HFFc6 (cell line): ENCODE data around the gene PBX1. TPM values are rescaled to one million over a fixed set of nuclear protein-coding genes. Genes with fewer than 3 reads are reported as not detected.

Experiments
- DNase-seq: peaks from one replicate; pipeline ENCODE4 v3.0.0-alpha.2; 2018
- H3K27ac Mint-ChIP-seq: 2 replicates; pipeline ENCODE4 v1.8.0; 2020; ENCODE audit warnings: mild to moderate bottlenecking, mixed read lengths
- H3K27me3 Mint-ChIP-seq: 2 replicates; pipeline ENCODE4 v1.8.0; 2021; ENCODE audit warnings: mild to moderate bottlenecking, moderate library complexity, mixed read lengths; ENCODE audit not compliant: insufficient read depth
- H3K36me3 Mint-ChIP-seq: 2 replicates; pipeline ENCODE4 v1.8.0; 2021; ENCODE audit warnings: low read depth, mixed read lengths
- H3K4me1 Mint-ChIP-seq: 2 replicates; pipeline ENCODE4 v1.8.0; 2020; ENCODE audit warnings: low read depth, mixed read lengths
- H3K4me3 Mint-ChIP-seq: 2 replicates; pipeline ENCODE4 v1.8.0; 2020; ENCODE audit warnings: mild to moderate bottlenecking, moderate library complexity, mixed read lengths
- H3K9me3 Mint-ChIP-seq: 2 replicates; pipeline ENCODE4 v1.8.0; 2020; ENCODE audit warnings: mild to moderate bottlenecking, mixed read lengths
- CTCF ChIP-seq: fragments of 200-600 bp; sonication (generic); IDR thresholded peaks from 2 replicates; pipeline ENCODE4 v1.5.0; 2021; ENCODE audit warnings: antibody characterized with exemption, mild to moderate bottlenecking
- total RNA-seq, 6 experiments: library from RNA; stranded (reverse); fragmentation: NEBNext Ultra II Directional; extraction: Animal tissue kit (Norgen Biotek cat#: 25700); gene quantifications; 2 replicates in 1 of 6; 3 replicates in 5 of 6; pipeline ENCODE4 v1.2.3, GENCODE V29; 2021

PBX1 gene
- total RNA-seq, 6 experiments from 2014 or later, result 35.4 to 42.3 (median 39.1) TPM

- no peak for DNase-seq
- Mint-ChIP-seq H3K4me3 (no peak overlapping the region), H3K27ac (no peak overlapping the region), H3K9me3 (no peaks in the 10 kb centered on the region), H3K4me1 (peaks cover 78% of the 10 kb centered on the region), H3K27me3 (peaks cover 2% of the 10 kb centered on the region; the same call in 1 of the 2 replicates), H3K36me3 (peaks cover 11% of the 10 kb centered on the region)
- TF ChIP-seq CTCF, result no peak
These were observed 162.2 kb downstream of the PBX1 start for GRCh38 chr1:164721228-164721496.

- Mint-ChIP-seq H3K36me3 (peaks cover 11% of the 10 kb centered on the region), H3K27me3 (peaks cover 2% of the 10 kb centered on the region; the same call in 1 of the 2 replicates), H3K9me3 (no peaks in the 10 kb centered on the region), H3K4me1 (peaks cover 82% of the 10 kb centered on the region), H3K27ac (no peak overlapping the region), H3K4me3 (no peak overlapping the region)
- DNase-seq, result no peak
- TF ChIP-seq CTCF, result no peak
These were observed 164.4 kb downstream of the PBX1 start for GRCh38 chr1:164723296-164723798.

GRCh38 chr1:164725401-164725800, 166.4 kb downstream of the PBX1 start:
- H3K27ac Mint-ChIP-seq, result peak overlapping the region; percentile 72
- peak; percentile 68 for DNase-seq
- peak overlapping the region; percentile 23; the same call in 1 of the 2 replicates for H3K4me3 Mint-ChIP-seq
- no peaks in the 10 kb centered on the region for H3K9me3 Mint-ChIP-seq
- H3K27me3 Mint-ChIP-seq, result peaks cover 2% of the 10 kb centered on the region; the same call in 1 of the 2 replicates
- peaks cover 11% of the 10 kb centered on the region for H3K36me3 Mint-ChIP-seq
- H3K4me1 Mint-ChIP-seq, result peaks cover 72% of the 10 kb centered on the region
- TF ChIP-seq CTCF, result no peak

GRCh38 chr1:164726235-164726634, 167.3 kb downstream of the PBX1 start:
- no peak for TF ChIP-seq CTCF
- H3K9me3 Mint-ChIP-seq, result no peaks in the 10 kb centered on the region
- peak overlapping the region; percentile 67 for H3K4me3 Mint-ChIP-seq
- H3K36me3 Mint-ChIP-seq, result peaks cover 11% of the 10 kb centered on the region
- peak overlapping the region; percentile 72 for H3K27ac Mint-ChIP-seq
- H3K4me1 Mint-ChIP-seq, result peaks cover 63% of the 10 kb centered on the region
- peaks cover 2% of the 10 kb centered on the region; the same call in 1 of the 2 replicates for H3K27me3 Mint-ChIP-seq
- peak; percentile 95 for DNase-seq

- Mint-ChIP-seq H3K27ac (no peak overlapping the region; the same call in 1 of the 2 replicates), H3K4me3 (no peak overlapping the region), H3K27me3 (peaks cover 2% of the 10 kb centered on the region; the same call in 1 of the 2 replicates), H3K4me1 (peaks cover 65% of the 10 kb centered on the region), H3K9me3 (no peaks in the 10 kb centered on the region), H3K36me3 (no peaks in the 10 kb centered on the region)
- DNase-seq, result peak; percentile 37
- no peak for TF ChIP-seq CTCF
These were observed 169.7 kb downstream of the PBX1 start for GRCh38 chr1:164728719-164729118.
